Dendritic cell treated with granulocyte-macrophage colony-stimulating factor and Interleukin-4, amounts not matched to agents 40 ng/mL and 50 ng/mL, for 4 days (primary cell): ENCODE measurements around the gene KIF26A.

ENCODE experiments used
- H3K27ac Mint-ChIP-seq: one replicate; pipeline ENCODE4 v1.8.0; 2022; ENCODE audit warnings: mild to moderate bottlenecking, mixed read lengths
- H3K27me3 Mint-ChIP-seq: one replicate; pipeline ENCODE4 v1.8.0; 2022; ENCODE audit warnings: mild to moderate bottlenecking, mixed read lengths
- H3K36me3 Mint-ChIP-seq: one replicate; pipeline ENCODE4 v1.8.0; 2022; ENCODE audit warnings: low read depth, mixed read lengths
- H3K4me1 Mint-ChIP-seq: one replicate; pipeline ENCODE4 v1.8.0; 2022; ENCODE audit warnings: low read depth, mixed read lengths
- H3K4me3 Mint-ChIP-seq: one replicate; pipeline ENCODE4 v1.8.0; 2022; ENCODE audit warnings: mild to moderate bottlenecking, moderate library complexity, mixed read lengths
- H3K9me3 Mint-ChIP-seq: one replicate; pipeline ENCODE4 v1.8.0; 2022; ENCODE audit warnings: mixed read lengths
- intact Hi-C: fragments of 100-400 bp; cut with micrococcal nuclease; formaldehyde crosslinking; loops from one replicate; pipeline ENCODE4 v1.15.0; 2022

KIF26A gene

DNA sequence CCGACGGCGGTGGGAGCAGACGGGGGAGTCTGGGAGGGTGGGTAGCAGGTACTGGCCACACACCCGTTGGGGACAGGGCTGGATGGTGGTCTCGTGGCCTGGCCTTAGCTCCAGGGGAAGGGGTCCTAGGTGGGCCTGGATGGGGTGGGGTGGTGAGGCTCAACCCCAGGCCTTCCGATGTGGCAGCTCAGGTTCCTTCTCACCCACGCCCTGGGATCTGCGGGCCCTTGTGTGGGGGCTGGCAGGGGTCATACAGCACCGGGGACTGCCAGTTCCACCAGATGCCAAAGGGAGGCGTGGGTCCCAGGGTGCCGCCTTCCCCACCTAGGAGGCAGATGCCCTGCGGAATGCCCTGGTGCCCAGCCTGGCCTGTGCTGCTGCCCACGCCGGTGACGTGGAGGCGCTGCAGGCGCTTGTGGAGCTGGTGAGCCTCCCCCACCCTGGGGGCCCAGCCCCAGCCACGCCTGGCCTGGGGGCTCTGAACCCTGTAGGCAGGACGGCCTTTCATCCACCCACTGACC, 31.9 kb upstream of the KIF26A start:
- Mint-ChIP-seq H3K4me3 (no peak overlapping the region), H3K27ac (no peak overlapping the region), H3K9me3 (no peaks in the 10 kb centered on the region), H3K36me3 (no peaks in the 10 kb centered on the region), H3K4me1 (no peaks in the 10 kb centered on the region), H3K27me3 (no peaks in the 10 kb centered on the region)
- intact Hi-C loops = no loop called here

- H3K27ac Mint-ChIP-seq = no peak overlapping the region
- H3K9me3 Mint-ChIP-seq = no peaks in the 10 kb centered on the region
- intact Hi-C loops = no loop called here
- no peaks in the 10 kb centered on the region for H3K36me3 Mint-ChIP-seq
- H3K4me3 Mint-ChIP-seq = no peak overlapping the region
- H3K27me3 Mint-ChIP-seq = no peaks in the 10 kb centered on the region
- no peaks in the 10 kb centered on the region for H3K4me1 Mint-ChIP-seq
Measured at GRCh38 chr14:104107101-104107581, 31.2 kb upstream of the KIF26A start.

DNA sequence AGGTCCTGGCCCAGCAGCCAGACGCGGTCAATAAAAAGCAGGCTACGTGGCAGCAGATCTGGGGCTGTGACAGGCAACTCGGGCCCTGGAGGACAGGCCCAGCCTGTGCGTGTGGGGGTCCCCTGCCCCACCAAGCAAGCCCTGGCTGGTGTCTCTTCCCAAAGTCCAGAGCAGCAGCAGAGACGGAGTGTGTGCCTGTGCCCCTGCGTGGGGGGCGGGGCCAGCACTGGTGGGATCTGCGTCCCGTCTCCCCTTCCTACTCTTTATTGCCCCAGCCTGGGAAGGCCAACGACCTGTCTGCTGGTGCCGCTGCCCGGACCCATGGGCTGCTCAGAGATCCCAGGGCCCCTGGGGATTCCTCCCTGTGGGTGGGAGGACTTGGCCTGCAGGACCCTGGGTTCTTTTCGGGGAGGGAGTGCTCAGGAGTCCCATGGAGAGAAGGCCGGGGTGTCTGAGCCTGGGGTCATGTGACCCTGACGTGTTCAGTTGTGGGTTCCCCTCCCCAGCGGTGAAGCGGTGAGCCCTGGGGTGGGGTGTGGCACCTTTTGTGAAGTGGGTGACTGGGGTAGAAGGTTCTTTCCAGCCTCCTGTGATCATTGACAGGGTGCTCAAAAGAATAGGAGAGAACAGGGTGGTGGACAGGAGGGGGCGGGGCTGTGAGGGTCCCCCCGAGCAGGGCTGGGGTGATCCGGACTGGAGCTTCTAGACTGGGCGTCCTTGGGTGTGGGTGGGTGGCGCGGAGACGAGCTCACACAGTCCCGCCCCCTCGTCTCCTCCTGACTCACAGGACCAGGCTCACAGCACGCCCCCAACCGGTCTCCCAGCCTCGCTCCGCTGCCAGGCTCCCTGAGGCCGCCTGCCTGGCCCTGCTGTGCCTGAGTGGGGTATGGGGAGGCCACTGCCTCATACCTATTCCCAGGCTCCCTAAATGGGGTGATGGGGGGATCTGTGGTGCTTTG, 30.5 kb upstream of the KIF26A start:
- no peaks in the 10 kb centered on the region for H3K9me3 Mint-ChIP-seq
- no peak overlapping the region for H3K4me3 Mint-ChIP-seq
- H3K27me3 Mint-ChIP-seq = no peaks in the 10 kb centered on the region
- H3K4me1 Mint-ChIP-seq = no peaks in the 10 kb centered on the region
- no peaks in the 10 kb centered on the region for H3K36me3 Mint-ChIP-seq
- no peak overlapping the region for H3K27ac Mint-ChIP-seq
- intact Hi-C loops = no loop called here

- H3K27ac Mint-ChIP-seq = no peak overlapping the region
- H3K9me3 Mint-ChIP-seq = no peaks in the 10 kb centered on the region
- intact Hi-C loops = no loop called here
- no peaks in the 10 kb centered on the region for H3K36me3 Mint-ChIP-seq
- H3K27me3 Mint-ChIP-seq = peaks cover under 1% of the 10 kb centered on the region
- no peaks in the 10 kb centered on the region for H3K4me1 Mint-ChIP-seq
- no peak overlapping the region for H3K4me3 Mint-ChIP-seq
Measured at GRCh38 chr14:104108570-104109541, 29.5 kb upstream of the KIF26A start.

DNA sequence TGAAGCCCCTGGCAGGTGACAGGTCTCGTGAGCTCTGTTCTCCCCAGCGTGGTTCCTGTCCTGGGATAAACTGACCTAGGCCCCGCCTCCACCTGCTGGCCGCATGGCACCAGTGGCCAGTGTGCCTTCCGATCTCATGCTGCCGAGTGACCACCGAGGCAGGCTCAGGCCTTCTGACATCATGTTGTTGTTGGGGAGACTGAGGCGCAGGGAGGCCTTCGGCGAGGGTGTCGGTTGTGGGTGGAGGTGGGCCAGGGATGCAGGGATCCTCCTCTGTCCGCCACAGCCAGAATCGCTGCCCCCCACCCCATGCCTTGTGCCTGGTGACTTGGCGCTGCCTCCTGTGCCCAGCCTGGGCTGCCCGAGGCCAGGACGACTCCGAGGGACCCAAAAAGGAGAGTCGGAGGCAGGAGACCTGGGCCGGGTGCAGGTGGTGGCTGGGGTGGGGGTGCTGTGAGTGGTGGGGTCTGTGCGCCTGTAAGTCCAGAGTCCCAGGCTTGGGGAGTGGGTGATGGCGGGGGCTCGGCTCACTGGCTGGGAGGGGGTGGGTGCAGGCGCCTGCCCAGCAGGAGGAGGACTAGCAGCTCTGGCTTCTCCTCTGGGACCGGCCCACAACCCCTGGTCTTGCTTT, 28.5 kb upstream of the KIF26A start:
- Mint-ChIP-seq H3K36me3 (no peaks in the 10 kb centered on the region), H3K9me3 (no peaks in the 10 kb centered on the region), H3K4me1 (no peaks in the 10 kb centered on the region), H3K4me3 (no peak overlapping the region), H3K27me3 (peaks cover 5% of the 10 kb centered on the region), H3K27ac (no peak overlapping the region)
- intact Hi-C loops = no loop called here

- intact Hi-C loops = no loop called here
- Mint-ChIP-seq H3K36me3 (no peaks in the 10 kb centered on the region), H3K27ac (no peak overlapping the region), H3K9me3 (no peaks in the 10 kb centered on the region), H3K27me3 (peaks cover 12% of the 10 kb centered on the region), H3K4me3 (no peak overlapping the region), H3K4me1 (no peaks in the 10 kb centered on the region)
Measured at GRCh38 chr14:104110491-104111209, 27.7 kb upstream of the KIF26A start.

- H3K4me1 Mint-ChIP-seq = no peaks in the 10 kb centered on the region
- H3K9me3 Mint-ChIP-seq = no peaks in the 10 kb centered on the region
- peaks cover 21% of the 10 kb centered on the region for H3K27me3 Mint-ChIP-seq
- no peaks in the 10 kb centered on the region for H3K36me3 Mint-ChIP-seq
- intact Hi-C loops = no loop called here
- H3K27ac Mint-ChIP-seq = no peak overlapping the region
- no peak overlapping the region for H3K4me3 Mint-ChIP-seq
Measured at GRCh38 chr14:104111301-104112112, 26.9 kb upstream of the KIF26A start.

DNA sequence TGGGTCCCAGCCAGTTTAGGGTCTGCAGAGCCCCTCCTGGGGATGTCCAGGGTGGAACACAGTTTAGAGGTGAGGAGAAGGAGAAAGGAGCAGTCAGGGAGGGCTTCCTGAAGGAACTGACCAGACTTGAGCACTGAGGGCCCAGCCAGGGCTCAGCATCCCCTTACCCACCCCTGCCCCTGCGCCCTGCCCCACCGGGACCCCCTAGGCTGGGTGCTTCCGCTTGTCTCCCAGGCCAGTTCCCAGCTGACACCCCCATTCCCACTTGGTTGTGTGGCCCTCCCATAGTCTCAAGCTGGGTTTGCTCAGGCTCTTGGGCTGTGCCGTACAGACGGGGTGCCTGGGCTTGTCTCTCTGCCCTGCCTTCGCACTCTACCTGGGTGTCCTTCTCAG, 26.3 kb upstream of the KIF26A start:
- intact Hi-C loops = no loop called here

DNA sequence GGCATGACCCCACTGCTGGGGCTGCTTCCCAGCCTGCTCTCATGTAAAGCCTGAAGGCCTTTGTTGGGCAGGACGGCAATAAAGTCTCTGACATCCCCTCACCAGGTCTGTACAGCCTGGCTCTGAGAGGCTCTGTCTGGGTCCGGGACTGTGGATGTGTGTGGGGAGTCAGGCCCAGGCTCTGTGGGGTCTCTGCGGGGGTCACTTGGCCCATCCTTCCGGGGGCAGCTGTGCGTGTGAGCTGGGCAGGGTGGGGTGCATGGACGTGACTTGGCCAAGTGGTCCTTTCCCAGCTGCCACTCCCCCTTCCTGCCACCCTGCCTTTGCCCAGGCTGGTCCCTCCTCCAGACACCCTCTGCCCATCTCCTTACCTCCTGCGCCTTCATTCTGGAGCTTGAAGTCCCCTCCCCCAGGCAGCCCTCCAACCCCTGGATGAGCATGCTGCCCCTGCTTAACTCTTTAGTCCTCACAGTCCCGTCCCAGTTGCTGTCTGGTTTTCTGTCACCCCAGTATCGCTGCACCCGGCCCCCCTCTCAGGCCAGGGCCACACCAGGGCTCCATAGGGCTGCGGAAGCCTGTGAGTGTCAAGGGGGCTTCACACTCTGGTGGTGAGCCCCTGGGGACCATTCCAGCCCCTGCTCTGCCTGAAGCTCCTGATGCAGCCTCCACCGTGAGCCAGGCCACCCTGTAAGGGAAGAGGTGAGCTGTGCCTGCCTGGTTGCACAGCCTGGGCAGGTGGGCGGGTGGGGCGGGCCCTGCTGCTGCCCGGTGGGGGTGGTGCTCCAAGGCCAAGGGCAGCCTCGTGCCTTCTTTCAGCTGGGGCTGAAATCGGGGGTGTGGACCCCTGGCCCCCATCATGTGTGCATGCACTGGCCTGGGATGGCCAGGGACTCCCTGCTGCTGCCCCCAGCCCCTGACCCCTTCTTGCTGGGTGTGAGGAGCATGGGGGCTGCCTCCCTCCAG, 25.5 kb upstream of the KIF26A start:
- Mint-ChIP-seq H3K36me3 (no peaks in the 10 kb centered on the region), H3K4me1 (no peaks in the 10 kb centered on the region), H3K9me3 (no peaks in the 10 kb centered on the region), H3K27me3 (peaks cover 29% of the 10 kb centered on the region), H3K4me3 (no peak overlapping the region), H3K27ac (no peak overlapping the region)
- intact Hi-C loops = no loop called here

More for the DNA sequence above, 26.3 kb upstream of the KIF26A start:
- Mint-ChIP-seq H3K36me3 (no peaks in the 10 kb centered on the region), H3K27ac (no peak overlapping the region), H3K4me1 (no peaks in the 10 kb centered on the region), H3K27me3 (peaks cover 22% of the 10 kb centered on the region), H3K4me3 (no peak overlapping the region), H3K9me3 (no peaks in the 10 kb centered on the region)

- H3K27me3 Mint-ChIP-seq = peaks cover 39% of the 10 kb centered on the region
- no peak overlapping the region for H3K27ac Mint-ChIP-seq
- no peak overlapping the region for H3K4me3 Mint-ChIP-seq
- no peaks in the 10 kb centered on the region for H3K4me1 Mint-ChIP-seq
- H3K9me3 Mint-ChIP-seq = no peaks in the 10 kb centered on the region
- intact Hi-C loops = no loop called here
- no peaks in the 10 kb centered on the region for H3K36me3 Mint-ChIP-seq
Measured at GRCh38 chr14:104113631-104114420, 24.6 kb upstream of the KIF26A start.

- H3K9me3 Mint-ChIP-seq = no peaks in the 10 kb centered on the region
- H3K4me3 Mint-ChIP-seq = no peak overlapping the region
- intact Hi-C loops = no loop called here
- peaks cover 46% of the 10 kb centered on the region for H3K27me3 Mint-ChIP-seq
- H3K27ac Mint-ChIP-seq = no peak overlapping the region
- H3K36me3 Mint-ChIP-seq = no peaks in the 10 kb centered on the region
- no peaks in the 10 kb centered on the region for H3K4me1 Mint-ChIP-seq
Measured at GRCh38 chr14:104114421-104115130, 23.8 kb upstream of the KIF26A start.
